HepG2 (cell line): ENCODE results near the gene SPRYD3. TPM values are rescaled to one million over a fixed set of nuclear protein-coding genes. Genes with fewer than 3 reads are reported as not detected.

Experiments used
- CHD4 ChIP-seq: fragments of 200-600 bp; sonication (generic); IDR thresholded peaks from 2 replicates; pipeline ENCODE4 v1.7.0; 2017; ENCODE audit warnings: mild to moderate bottlenecking, low read length, borderline replicate concordance
- ELF3 ChIP-seq: IDR thresholded peaks from 2 replicates; pipeline ENCODE4 v1.6.1; 2016; ENCODE audit warnings: missing genetic modification reagents, missing compliant biosample characterization
- ETV5 ChIP-seq: IDR thresholded peaks from 2 replicates; pipeline ENCODE4 v1.6.1; 2018; ENCODE audit warnings: missing biosample characterization, missing genetic modification reagents, inconsistent platforms, borderline replicate concordance
- KDM3A ChIP-seq: IDR thresholded peaks from 2 replicates; pipeline ENCODE4 v1.6.1; 2018; ENCODE audit warnings: low read depth, missing compliant biosample characterization
- KLF15 ChIP-seq: sonication (generic); formaldehyde crosslinking; IDR thresholded peaks from 2 replicates; pipeline ENCODE4 v1.8.1; 2023; ENCODE audit warnings: borderline replicate concordance, mild to moderate bottlenecking, inconsistent platforms, missing genetic modification reagents, mixed read lengths
- PLRG1 ChIP-seq: fragments of 450-650 bp; conservative IDR thresholded peaks from 2 replicates; pipeline ENCODE4 v1.6.1; 2016
- POLR2A ChIP-seq, 2 experiments: IDR thresholded peaks; 2 replicates each; pipeline ENCODE4 v1.6.1; 2011; ENCODE audit warnings: low read depth in 2 of 2, low read length in 2 of 2, mild to moderate bottlenecking in 1 of 2, moderate library complexity in 1 of 2; ENCODE audit not compliant: insufficient read depth in 1 of 2
- PRPF4 ChIP-seq: fragments of 200-400 bp; formaldehyde crosslinking; IDR thresholded peaks from 2 replicates; pipeline ENCODE4 v1.6.1; 2016; ENCODE audit warnings: low read length, low read depth; ENCODE audit not compliant: poor library complexity, severe bottlenecking
- RXRA ChIP-seq: sonication (generic); formaldehyde crosslinking; IDR thresholded peaks from 2 replicates; pipeline ENCODE4 v1.5.1; 2020; ENCODE audit warnings: missing genetic modification reagents
- RXRB ChIP-seq: IDR thresholded peaks from 2 replicates; pipeline ENCODE4 v1.6.1; 2016; ENCODE audit warnings: borderline replicate concordance, missing genetic modification reagents, missing compliant biosample characterization
- SAP130 ChIP-seq: IDR thresholded peaks from 2 replicates; pipeline ENCODE4 v1.6.1; 2016; ENCODE audit warnings: low read depth
- ZC3H4 ChIP-seq: sonication (generic); formaldehyde crosslinking; IDR thresholded peaks from 2 replicates; pipeline ENCODE4 v1.4.0; 2020; ENCODE audit warnings: missing genetic modification reagents, borderline replicate concordance
- ZKSCAN8 ChIP-seq: IDR thresholded peaks from 2 replicates; pipeline ENCODE4 v1.6.1; 2016; ENCODE audit warnings: borderline replicate concordance, missing genetic modification reagents, missing compliant biosample characterization
- ZNF124 ChIP-seq: sonication (generic); formaldehyde crosslinking; IDR thresholded peaks from 2 replicates; pipeline ENCODE4 v1.4.0; 2020; ENCODE audit warnings: missing genetic modification reagents
- ZNF496 ChIP-seq: sonication (generic); formaldehyde crosslinking; IDR thresholded peaks from 2 replicates; pipeline ENCODE4 v1.8.1; 2023; ENCODE audit warnings: mild to moderate bottlenecking, moderate library complexity, missing genetic modification reagents; ENCODE audit not compliant: insufficient replicate concordance
- ZNF614 ChIP-seq: IDR thresholded peaks from 2 replicates; pipeline ENCODE4 v1.6.1; 2018; ENCODE audit warnings: missing biosample characterization, missing genetic modification reagents, inconsistent platforms, borderline replicate concordance
- polyA plus RNA-seq, 8 experiments: library from polyadenylated mRNA; depleted of rRNA in 3 of 8; stranded (reverse) in 7 of 8; unstranded in 1 of 8; fragments of >200 nt; fragmentation: Illumina TruSeq in 4 of 8; extraction: Trizol in 4 of 8; gene quantifications; 2 replicates each; pipeline versions ENCODE4 v1.2.1 to v1.2.3, GENCODE V29; 2011 to 2016; ENCODE audit warnings: low read depth in 4 of 8, missing spikeins in 1 of 8, mixed read lengths in 1 of 8; ENCODE audit not compliant: insufficient read depth in 1 of 8
- total RNA-seq, 5 experiments: library from RNA; depleted of rRNA; stranded (reverse); fragments of >200 nt; fragmentation: Illumina TruSeq; extraction: Trizol; gene quantifications; 2 replicates each; pipeline ENCODE4 v1.2.3, GENCODE V29; 2016; ENCODE audit warnings: low read depth in 1 of 5
- TF ChIP-seq, protein P1 (sequence below): sonication (generic); formaldehyde crosslinking; IDR thresholded peaks from 2 replicates; pipeline ENCODE4 v1.4.0; 2020; ENCODE audit warnings: missing genetic modification reagents, borderline replicate concordance
- TF ChIP-seq, protein P2 (sequence below): sonication (generic); formaldehyde crosslinking; IDR thresholded peaks from 2 replicates; pipeline ENCODE4 v1.4.0; 2020; ENCODE audit warnings: missing genetic modification reagents
- TF ChIP-seq, protein P3 (sequence below): sonication (generic); formaldehyde crosslinking; conservative IDR thresholded peaks from 2 replicates; pipeline ENCODE4 v1.4.0; 2020; ENCODE audit warnings: mild to moderate bottlenecking, missing genetic modification reagents, moderate library complexity
- TF ChIP-seq, protein P4 (sequence below): sonication (generic); formaldehyde crosslinking; IDR thresholded peaks from 2 replicates; pipeline ENCODE4 v1.5.0; 2020; ENCODE audit warnings: mild to moderate bottlenecking, missing genetic modification reagents, borderline replicate concordance

SPRYD3 gene
- total and polyA plus RNA-seq, 2 of the 13 experiments (the other 11 are each of a cell fraction or from before 2014, with no cell fraction given) = 9.0 to 9.2 TPM

DNA sequence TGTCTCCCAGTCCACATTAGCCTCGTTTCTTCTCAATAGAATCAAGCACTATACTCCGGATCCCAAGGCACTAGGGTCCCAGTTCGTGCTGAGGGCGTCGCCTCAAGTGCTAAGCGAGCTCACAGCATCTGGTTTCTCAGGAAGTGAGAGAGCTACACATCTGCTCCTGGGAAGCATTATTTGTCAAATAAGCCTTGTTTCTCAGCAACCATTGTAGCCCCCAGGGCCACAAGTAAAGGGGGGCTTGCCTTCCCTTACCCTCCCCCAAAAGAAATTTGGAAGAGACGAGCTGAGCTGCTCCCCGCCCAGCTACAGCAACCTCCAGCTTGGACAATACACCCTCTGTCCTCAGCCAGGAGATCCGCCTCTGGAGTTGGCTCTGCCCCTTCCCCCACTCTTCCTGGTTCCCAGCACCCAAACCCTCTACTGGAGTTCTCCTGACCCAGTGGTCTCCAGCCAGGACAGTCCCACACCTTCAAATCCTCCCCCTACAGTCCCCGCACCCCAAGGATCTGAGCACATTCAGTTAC lies 35.1 kb downstream of the SPRYD3 start (continued):
- TF ChIP-seq, protein P1, sequence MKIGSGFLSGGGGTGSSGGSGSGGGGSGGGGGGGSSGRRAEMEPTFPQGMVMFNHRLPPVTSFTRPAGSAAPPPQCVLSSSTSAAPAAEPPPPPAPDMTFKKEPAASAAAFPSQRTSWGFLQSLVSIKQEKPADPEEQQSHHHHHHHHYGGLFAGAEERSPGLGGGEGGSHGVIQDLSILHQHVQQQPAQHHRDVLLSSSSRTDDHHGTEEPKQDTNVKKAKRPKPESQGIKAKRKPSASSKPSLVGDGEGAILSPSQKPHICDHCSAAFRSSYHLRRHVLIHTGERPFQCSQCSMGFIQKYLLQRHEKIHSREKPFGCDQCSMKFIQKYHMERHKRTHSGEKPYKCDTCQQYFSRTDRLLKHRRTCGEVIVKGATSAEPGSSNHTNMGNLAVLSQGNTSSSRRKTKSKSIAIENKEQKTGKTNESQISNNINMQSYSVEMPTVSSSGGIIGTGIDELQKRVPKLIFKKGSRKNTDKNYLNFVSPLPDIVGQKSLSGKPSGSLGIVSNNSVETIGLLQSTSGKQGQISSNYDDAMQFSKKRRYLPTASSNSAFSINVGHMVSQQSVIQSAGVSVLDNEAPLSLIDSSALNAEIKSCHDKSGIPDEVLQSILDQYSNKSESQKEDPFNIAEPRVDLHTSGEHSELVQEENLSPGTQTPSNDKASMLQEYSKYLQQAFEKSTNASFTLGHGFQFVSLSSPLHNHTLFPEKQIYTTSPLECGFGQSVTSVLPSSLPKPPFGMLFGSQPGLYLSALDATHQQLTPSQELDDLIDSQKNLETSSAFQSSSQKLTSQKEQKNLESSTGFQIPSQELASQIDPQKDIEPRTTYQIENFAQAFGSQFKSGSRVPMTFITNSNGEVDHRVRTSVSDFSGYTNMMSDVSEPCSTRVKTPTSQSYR (CRISPR knock-in tag) = peak; percentile 88
- 0 out of 2 replicates have a peak, but pooled peaks have one; percentile 29 for TF ChIP-seq ZNF124 (CRISPR knock-in tag)
- no peak for TF ChIP-seq KLF15
- no peak for TF ChIP-seq PLRG1
- TF ChIP-seq, protein P2, sequence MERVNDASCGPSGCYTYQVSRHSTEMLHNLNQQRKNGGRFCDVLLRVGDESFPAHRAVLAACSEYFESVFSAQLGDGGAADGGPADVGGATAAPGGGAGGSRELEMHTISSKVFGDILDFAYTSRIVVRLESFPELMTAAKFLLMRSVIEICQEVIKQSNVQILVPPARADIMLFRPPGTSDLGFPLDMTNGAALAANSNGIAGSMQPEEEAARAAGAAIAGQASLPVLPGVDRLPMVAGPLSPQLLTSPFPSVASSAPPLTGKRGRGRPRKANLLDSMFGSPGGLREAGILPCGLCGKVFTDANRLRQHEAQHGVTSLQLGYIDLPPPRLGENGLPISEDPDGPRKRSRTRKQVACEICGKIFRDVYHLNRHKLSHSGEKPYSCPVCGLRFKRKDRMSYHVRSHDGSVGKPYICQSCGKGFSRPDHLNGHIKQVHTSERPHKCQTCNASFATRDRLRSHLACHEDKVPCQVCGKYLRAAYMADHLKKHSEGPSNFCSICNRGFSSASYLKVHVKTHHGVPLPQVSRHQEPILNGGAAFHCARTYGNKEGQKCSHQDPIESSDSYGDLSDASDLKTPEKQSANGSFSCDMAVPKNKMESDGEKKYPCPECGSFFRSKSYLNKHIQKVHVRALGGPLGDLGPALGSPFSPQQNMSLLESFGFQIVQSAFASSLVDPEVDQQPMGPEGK (CRISPR knock-in tag) = peak; percentile 87
- TF ChIP-seq, protein P3, sequence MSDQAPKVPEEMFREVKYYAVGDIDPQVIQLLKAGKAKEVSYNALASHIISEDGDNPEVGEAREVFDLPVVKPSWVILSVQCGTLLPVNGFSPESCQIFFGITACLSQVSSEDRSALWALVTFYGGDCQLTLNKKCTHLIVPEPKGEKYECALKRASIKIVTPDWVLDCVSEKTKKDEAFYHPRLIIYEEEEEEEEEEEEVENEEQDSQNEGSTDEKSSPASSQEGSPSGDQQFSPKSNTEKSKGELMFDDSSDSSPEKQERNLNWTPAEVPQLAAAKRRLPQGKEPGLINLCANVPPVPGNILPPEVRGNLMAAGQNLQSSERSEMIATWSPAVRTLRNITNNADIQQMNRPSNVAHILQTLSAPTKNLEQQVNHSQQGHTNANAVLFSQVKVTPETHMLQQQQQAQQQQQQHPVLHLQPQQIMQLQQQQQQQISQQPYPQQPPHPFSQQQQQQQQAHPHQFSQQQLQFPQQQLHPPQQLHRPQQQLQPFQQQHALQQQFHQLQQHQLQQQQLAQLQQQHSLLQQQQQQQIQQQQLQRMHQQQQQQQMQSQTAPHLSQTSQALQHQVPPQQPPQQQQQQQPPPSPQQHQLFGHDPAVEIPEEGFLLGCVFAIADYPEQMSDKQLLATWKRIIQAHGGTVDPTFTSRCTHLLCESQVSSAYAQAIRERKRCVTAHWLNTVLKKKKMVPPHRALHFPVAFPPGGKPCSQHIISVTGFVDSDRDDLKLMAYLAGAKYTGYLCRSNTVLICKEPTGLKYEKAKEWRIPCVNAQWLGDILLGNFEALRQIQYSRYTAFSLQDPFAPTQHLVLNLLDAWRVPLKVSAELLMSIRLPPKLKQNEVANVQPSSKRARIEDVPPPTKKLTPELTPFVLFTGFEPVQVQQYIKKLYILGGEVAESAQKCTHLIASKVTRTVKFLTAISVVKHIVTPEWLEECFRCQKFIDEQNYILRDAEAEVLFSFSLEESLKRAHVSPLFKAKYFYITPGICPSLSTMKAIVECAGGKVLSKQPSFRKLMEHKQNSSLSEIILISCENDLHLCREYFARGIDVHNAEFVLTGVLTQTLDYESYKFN = 0 out of 2 replicates have a peak, but pooled peaks have one; percentile 22
- 0 out of 2 replicates have a peak, but pooled peaks have one; percentile 30 for TF ChIP-seq SAP130 (CRISPR knock-in tag)
- TF ChIP-seq RXRB = peak; percentile 12; the same call in 1 of the 2 replicates
- TF ChIP-seq RXRA (CRISPR knock-in tag) = 0 out of 2 replicates have a peak, but pooled peaks have one; percentile 24
- no peak for TF ChIP-seq ZC3H4 (CRISPR knock-in tag)
- peak; percentile 13; the same call in 1 of the 2 replicates for TF ChIP-seq ETV5 (CRISPR knock-in tag)
- TF ChIP-seq ELF3 (CRISPR knock-in tag) = peak; percentile 54
- TF ChIP-seq, protein P4, sequence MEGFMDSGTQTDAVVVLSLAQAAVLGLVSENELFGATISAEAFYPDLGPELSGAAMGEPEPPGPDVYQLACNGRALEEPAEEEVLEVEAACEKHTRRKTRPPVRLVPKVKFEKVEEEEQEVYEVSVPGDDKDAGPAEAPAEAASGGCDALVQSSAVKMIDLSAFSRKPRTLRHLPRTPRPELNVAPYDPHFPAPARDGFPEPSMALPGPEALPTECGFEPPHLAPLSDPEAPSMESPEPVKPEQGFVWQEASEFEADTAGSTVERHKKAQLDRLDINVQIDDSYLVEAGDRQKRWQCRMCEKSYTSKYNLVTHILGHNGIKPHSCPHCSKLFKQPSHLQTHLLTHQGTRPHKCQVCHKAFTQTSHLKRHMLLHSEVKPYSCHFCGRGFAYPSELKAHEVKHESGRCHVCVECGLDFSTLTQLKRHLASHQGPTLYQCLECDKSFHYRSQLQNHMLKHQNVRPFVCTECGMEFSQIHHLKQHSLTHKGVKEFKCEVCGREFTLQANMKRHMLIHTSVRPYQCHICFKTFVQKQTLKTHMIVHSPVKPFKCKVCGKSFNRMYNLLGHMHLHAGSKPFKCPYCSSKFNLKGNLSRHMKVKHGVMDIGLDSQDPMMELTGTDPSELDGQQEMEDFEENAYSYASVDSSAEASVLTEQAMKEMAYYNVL (CRISPR knock-in tag) = 0 out of 2 replicates have a peak, but pooled peaks have one; percentile 20
- no peak for TF ChIP-seq KDM3A (CRISPR knock-in tag)
- no peak for TF ChIP-seq CHD4
- TF ChIP-seq ZKSCAN8 (CRISPR knock-in tag) = no peak
- 0 out of 4 replicates have a peak, but pooled peaks of 1 of the 2 experiments have one; percentile 28 for TF ChIP-seq POLR2A (IDR thresholded peaks at IDR 0.05; ENCODE audit: insufficient read depth in 1 of 2, low read depth in 2 of 2, low read length in 2 of 2)
- no peak for TF ChIP-seq ZNF496
- peak; percentile 82 for TF ChIP-seq PRPF4
- TF ChIP-seq ZNF614 (CRISPR knock-in tag) = 0 out of 2 replicates have a peak, but pooled peaks have one; percentile 16
